Thyroid gland (tissue), 4 donors: ENCODE data around the gene ANKRD60. TPM values are rescaled to one million over a fixed set of nuclear protein-coding genes. Genes with fewer than 3 reads are reported as not detected.

ENCODE experiments used
- DNase-seq, 2 donors: peaks; one replicate each; pipeline ENCODE4 v3.0.0-alpha.2; 2019
- H3K27ac ChIP-seq, 3 donors: fragments of 200-600 bp; sonication (generic); 1 replicate in 2 of 3; 2 replicates in 1 of 3; pipeline ENCODE4 v1.5.1; 2016 to 2019; ENCODE audit warnings: mild to moderate bottlenecking in 1 of 3, moderate library complexity in 1 of 3
- H3K27me3 ChIP-seq: fragments of 200-600 bp; sonication (generic); one replicate; pipeline ENCODE4 v1.5.1; 2019
- H3K36me3 ChIP-seq, 2 donors: fragments of 200-600 bp; sonication (generic); one replicate each; pipeline ENCODE4 v1.5.1; 2016 to 2019
- H3K4me1 ChIP-seq, 2 donors: fragments of 200-600 bp; sonication (generic); one replicate each; pipeline ENCODE4 v1.5.1; 2017 to 2019
- H3K4me3 ChIP-seq, 3 donors: fragments of 200-600 bp; sonication (generic); replicated peaks in 1 of 3; 1 replicate in 2 of 3; 2 replicates in 1 of 3; pipeline ENCODE4 v1.5.1; 2016; ENCODE audit warnings: mild to moderate bottlenecking in 1 of 3
- H3K9me3 ChIP-seq: fragments of 200-600 bp; sonication (generic); one replicate; pipeline ENCODE4 v1.5.1; 2017
- CTCF ChIP-seq, 6 experiments: fragments of 200-600 bp in 3 of 6; fragments of 450-650 bp in 3 of 6; sonication (generic) in 3 of 6; IDR thresholded peaks; one replicate each; pipeline ENCODE4 v1.5.1; 2016 to 2019; ENCODE audit warnings: antibody characterized with exemption in 6 of 6, mild to moderate bottlenecking in 2 of 6, inconsistent platforms in 1 of 6, moderate library complexity in 1 of 6
- POLR2A ChIP-seq, 2 donors: fragments of 450-650 bp; IDR thresholded peaks; one replicate each; pipeline ENCODE4 v1.6.1; 2017; ENCODE audit warnings: antibody characterized with exemption in 2 of 2, mild to moderate bottlenecking in 2 of 2, moderate library complexity in 1 of 2
- WGBS, 2 donors: methylation state at CpG; one replicate each; pipeline ENCODE4 v1.1.5; 2017; 5-methylcytosine and 5-hydroxymethylcytosine counted together
- intact Hi-C: fragments of 100-400 bp; cut with DNase I; formaldehyde crosslinking; loops from one replicate; pipeline ENCODE4 v1.15.1; 2023
- total RNA-seq, 4 donors: library from RNA; depleted of rRNA; stranded (reverse); fragments of >200 nt; gene quantifications; one replicate each; pipeline ENCODE4 v1.2.3, GENCODE V29; 2016

Gene ANKRD60
- total RNA-seq, 4 donors from 2014 or later = not detected

GRCh38 chr20:58231683-58232082 lies 3.2 kb upstream of the ANKRD60 start:
- no peak for TF ChIP-seq CTCF (IDR thresholded peaks at IDR 0.05)
- TF ChIP-seq POLR2A (IDR thresholded peaks at IDR 0.05) = no peak
- intact Hi-C loops = loop anchor here (10.0 kb wide), 1 partner anchor 613 kb away; no protein-coding TSS in a partner anchor
- no peak for DNase-seq

GRCh38 chr20:58229198-58229798 lies 845 bp upstream of the ANKRD60 start:
- no peaks in the 10 kb centered on the region for H3K9me3 ChIP-seq
- no peak for DNase-seq
- TF ChIP-seq POLR2A (IDR thresholded peaks at IDR 0.05) (no peak), CTCF (IDR thresholded peaks at IDR 0.05) (no peak)
- no peak overlapping the region for H3K27ac ChIP-seq
- intact Hi-C loops = no loop called here
- no peaks in the 10 kb centered on the region for H3K27me3 ChIP-seq
- no peak overlapping the region for H3K4me3 ChIP-seq
- H3K4me1 ChIP-seq = peaks cover 0 to 3% of the 10 kb centered on the region in 2 donors
- H3K36me3 ChIP-seq = no peaks in the 10 kb centered on the region
- WGBS, 2 donors = 81 to 87% methylated on average over 14 of the region's 14 CpGs

More at GRCh38 chr20:58231683-58232082, 3.2 kb upstream of the ANKRD60 start:
- WGBS, 2 donors = 70% methylated on average over 6 of the region's 6 CpGs
- Histone ChIP-seq H3K36me3 (peaks cover 0 to 4% of the 10 kb centered on the region in 2 donors), H3K9me3 (no peaks in the 10 kb centered on the region), H3K4me1 (peaks cover 0 to 3% of the 10 kb centered on the region in 2 donors), H3K27me3 (no peaks in the 10 kb centered on the region), H3K4me3 (no peak overlapping the region), H3K27ac (no peak overlapping the region)

- H3K36me3 ChIP-seq = no peaks in the 10 kb centered on the region
- no peaks in the 10 kb centered on the region for H3K27me3 ChIP-seq
- H3K4me1 ChIP-seq = peaks cover 0 to 3% of the 10 kb centered on the region in 2 donors
- intact Hi-C loops = no loop called here
- 8 to 21% methylated on average over 3 to 7 of the region's 29 CpGs for WGBS, 2 donors
- H3K27ac ChIP-seq = no peak overlapping the region
- H3K4me3 ChIP-seq = no peak overlapping the region
- no peak for DNase-seq
- no peaks in the 10 kb centered on the region for H3K9me3 ChIP-seq
- TF ChIP-seq CTCF (IDR thresholded peaks at IDR 0.05) = no peak
- TF ChIP-seq POLR2A (IDR thresholded peaks at IDR 0.05) = no peak
Observed at GRCh38 chr20:58228103-58228483, 360 bp downstream of the ANKRD60 start.

GRCh38 chr20:58227391-58228102 lies 906 bp downstream of the ANKRD60 start:
- no peak for TF ChIP-seq CTCF (IDR thresholded peaks at IDR 0.05)
- TF ChIP-seq POLR2A (IDR thresholded peaks at IDR 0.05) = no peak
- Histone ChIP-seq H3K4me1 (peaks cover 0 to 3% of the 10 kb centered on the region in 2 donors), H3K27me3 (no peaks in the 10 kb centered on the region), H3K27ac (no peak overlapping the region), H3K4me3 (no peak overlapping the region), H3K36me3 (no peaks in the 10 kb centered on the region), H3K9me3 (no peaks in the 10 kb centered on the region)
- DNase-seq = no peak
- intact Hi-C loops = no loop called here
- 96 to 97% methylated on average over 2 to 4 of the region's 5 CpGs for WGBS, 2 donors
